ENCODE data around the gene PRKCB. TPM values are rescaled to one million over a fixed set of nuclear protein-coding genes. Genes with fewer than 3 reads are reported as not detected.

Gene PRKCB
- total RNA-seq, 1 donor from 2014 or later: 24.1 TPM

- peaks cover 17% of the 10 kb centered on the region for H3K9me3 ChIP-seq
- no peak for DNase-seq
- H3K4me1 ChIP-seq: peaks cover 9% of the 10 kb centered on the region
- no peak for TF ChIP-seq CTCF (IDR thresholded peaks at IDR 0.05)
- no peak overlapping the region for H3K4me3 ChIP-seq
- intact Hi-C loops (cut with DNase I): no loop called here
- no peaks in the 10 kb centered on the region for H3K27me3 ChIP-seq (ENCODE audit: low read depth)
- no peak for ATAC-seq
- H3K36me3 ChIP-seq: no peaks in the 10 kb centered on the region
- H3K27ac ChIP-seq: no peak overlapping the region
Observed at GRCh38 chr16:23829454-23829853, 6.3 kb upstream of the PRKCB start.

GRCh38 chr16:23830276-23830675 is 5.5 kb upstream of the PRKCB start:
- Histone ChIP-seq H3K36me3 (no peaks in the 10 kb centered on the region), H3K27me3 (ENCODE audit: low read depth) (peaks cover 5% of the 10 kb centered on the region), H3K4me1 (peaks cover 9% of the 10 kb centered on the region), H3K4me3 (no peak overlapping the region), H3K9me3 (peaks cover 17% of the 10 kb centered on the region), H3K27ac (no peak overlapping the region)
- DNase-seq: no peak
- intact Hi-C loops (cut with DNase I): no loop called here
- TF ChIP-seq CTCF (IDR thresholded peaks at IDR 0.05): no peak
- ATAC-seq: no peak

GRCh38 chr16:23832882-23833281 is 2.9 kb upstream of the PRKCB start:
- intact Hi-C loops (cut with DNase I): no loop called here
- Histone ChIP-seq H3K27me3 (ENCODE audit: low read depth) (peaks cover 27% of the 10 kb centered on the region), H3K27ac (no peak overlapping the region), H3K36me3 (no peaks in the 10 kb centered on the region), H3K9me3 (peaks cover 17% of the 10 kb centered on the region), H3K4me3 (no peak overlapping the region), H3K4me1 (peaks cover 9% of the 10 kb centered on the region)
- no peak for TF ChIP-seq CTCF (IDR thresholded peaks at IDR 0.05)
- ATAC-seq: no peak
- DNase-seq: no peak

GRCh38 chr16:23833504-23833903 is 2.3 kb upstream of the PRKCB start:
- intact Hi-C loops (cut with DNase I): no loop called here
- no peak for DNase-seq

GRCh38 chr16:23833960-23834685 is 1.7 kb upstream of the PRKCB start:
- no peak for ATAC-seq
- TF ChIP-seq CTCF (IDR thresholded peaks at IDR 0.05): no peak
- no peak for DNase-seq
- H3K27me3 ChIP-seq (ENCODE audit: low read depth): peaks cover 28% of the 10 kb centered on the region
- H3K4me3 ChIP-seq: no peak overlapping the region
- intact Hi-C loops (cut with DNase I): no loop called here
- no peak overlapping the region for H3K27ac ChIP-seq
- peaks cover 9% of the 10 kb centered on the region for H3K4me1 ChIP-seq
- peaks cover 14% of the 10 kb centered on the region for H3K9me3 ChIP-seq
- H3K36me3 ChIP-seq: no peaks in the 10 kb centered on the region

More at GRCh38 chr16:23833504-23833903, 2.3 kb upstream of the PRKCB start:
- Histone ChIP-seq H3K36me3 (no peaks in the 10 kb centered on the region), H3K27ac (no peak overlapping the region), H3K4me3 (no peak overlapping the region), H3K4me1 (peaks cover 9% of the 10 kb centered on the region), H3K9me3 (peaks cover 17% of the 10 kb centered on the region), H3K27me3 (ENCODE audit: low read depth) (peaks cover 28% of the 10 kb centered on the region)
- no peak for ATAC-seq
- no peak for TF ChIP-seq CTCF (IDR thresholded peaks at IDR 0.05)
